Endothelial cell of hepatic sinusoid (primary cell): ENCODE measurements around the gene CPED1.
"Not testable (repeated sequence)": the region's sequence is repeated elsewhere in the genome, so short reads cannot be mapped to it uniquely, and the experiment has no call there.

ENCODE experiments used
- in situ Hi-C: cut with HindIII; loops from 2 replicates; pipeline ENCODE4 v1.10.0; 2017; ENCODE audit warnings: low sequenced_read_pairs

Gene CPED1

DNA sequence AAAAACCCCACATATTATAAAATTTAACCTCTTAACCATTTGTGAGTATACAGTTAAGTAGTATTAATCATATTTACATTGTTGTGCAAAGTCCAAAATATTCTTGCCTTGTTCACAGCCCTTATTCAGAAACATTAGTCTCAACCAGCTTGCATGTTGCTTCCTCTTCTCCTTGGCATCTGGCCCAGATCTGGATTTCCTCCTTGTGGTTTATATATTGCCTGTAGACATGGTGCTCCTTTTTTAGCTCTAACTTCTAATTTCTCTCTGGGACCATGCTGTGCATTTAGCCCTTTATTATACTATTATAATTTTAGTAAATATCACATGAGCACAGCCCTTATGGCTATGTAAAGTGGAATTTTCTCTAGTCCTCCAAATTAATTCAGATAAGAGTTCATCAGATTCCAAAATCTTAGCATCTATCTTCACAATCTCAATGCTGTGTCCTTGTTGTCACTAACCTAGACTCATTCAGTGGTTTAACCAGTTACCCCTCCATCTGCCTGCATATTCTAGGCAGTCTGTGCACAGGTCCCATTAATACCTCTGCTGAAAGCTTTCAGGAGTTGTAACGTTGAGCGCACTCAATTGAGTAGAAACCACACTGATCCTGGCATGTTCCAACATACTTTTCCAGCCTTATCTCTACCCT is 7.9 kb downstream of the CPED1 start:
- in situ Hi-C loops, result no loop called here

DNA sequence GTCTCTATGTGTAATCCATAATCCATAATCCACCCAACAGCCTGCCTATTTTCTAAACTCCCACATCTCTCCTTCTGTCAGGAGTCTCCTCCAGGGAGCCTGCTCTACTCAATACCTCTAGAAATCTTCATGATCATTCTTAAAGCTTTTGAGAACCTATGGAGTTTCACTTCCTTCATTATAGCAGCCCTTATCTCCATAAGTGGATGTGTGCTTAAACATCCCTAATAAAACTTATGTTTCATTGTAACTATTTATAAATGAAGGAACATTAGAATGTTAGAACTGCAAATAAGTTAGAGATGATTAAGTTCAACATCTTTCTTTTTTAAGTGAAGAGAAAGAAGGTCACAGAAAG is 8.5 kb downstream of the CPED1 start:
- in situ Hi-C loops, result no loop called here

DNA sequence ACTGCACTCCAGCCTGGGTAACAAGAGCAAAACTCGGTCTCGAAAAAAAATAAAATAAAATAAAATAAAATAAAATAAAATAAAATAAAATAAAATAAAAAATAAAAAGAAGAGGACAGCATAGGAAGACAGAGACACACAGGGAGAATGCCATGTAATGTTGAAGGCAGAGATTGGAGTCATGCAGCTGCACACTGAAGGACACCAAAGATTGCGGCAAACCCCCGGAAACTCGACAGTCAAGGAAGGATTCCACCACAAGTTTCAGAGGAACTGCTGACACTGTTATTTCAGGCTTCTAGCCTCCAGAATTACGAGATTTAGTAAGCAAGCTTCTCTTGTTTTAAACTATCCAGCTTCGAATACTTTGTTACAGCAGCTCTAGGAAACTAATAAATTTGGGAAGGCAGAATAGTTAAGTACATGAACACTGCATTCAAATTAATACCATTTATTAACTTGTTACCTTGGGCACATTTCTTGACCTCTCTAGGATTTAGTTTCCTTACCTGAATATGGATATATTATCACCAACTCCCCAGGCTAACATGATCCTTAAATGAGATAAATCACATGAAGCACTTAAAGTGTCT is 9.5 kb downstream of the CPED1 start:
- in situ Hi-C loops, result no loop called here

DNA sequence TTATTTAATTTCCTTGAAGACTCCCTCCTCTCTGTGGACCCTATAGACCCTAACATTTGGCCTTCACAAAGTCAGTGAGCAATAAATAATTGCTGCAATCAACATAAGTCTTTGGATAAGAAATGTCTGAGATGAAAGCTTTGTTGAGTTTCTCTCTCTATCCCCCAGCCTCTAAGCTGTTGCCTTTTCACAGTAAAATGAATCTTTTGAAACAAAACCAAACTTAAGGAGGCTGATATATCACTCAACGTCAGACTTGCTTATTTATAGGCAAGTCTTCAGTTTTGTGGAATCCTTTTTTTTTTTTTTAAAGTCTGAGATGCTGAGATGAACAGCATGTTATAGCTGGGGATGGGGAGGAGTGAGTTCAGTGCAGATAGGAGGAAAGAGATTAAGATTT is 10.0 kb downstream of the CPED1 start:
- in situ Hi-C loops, result no loop called here

DNA sequence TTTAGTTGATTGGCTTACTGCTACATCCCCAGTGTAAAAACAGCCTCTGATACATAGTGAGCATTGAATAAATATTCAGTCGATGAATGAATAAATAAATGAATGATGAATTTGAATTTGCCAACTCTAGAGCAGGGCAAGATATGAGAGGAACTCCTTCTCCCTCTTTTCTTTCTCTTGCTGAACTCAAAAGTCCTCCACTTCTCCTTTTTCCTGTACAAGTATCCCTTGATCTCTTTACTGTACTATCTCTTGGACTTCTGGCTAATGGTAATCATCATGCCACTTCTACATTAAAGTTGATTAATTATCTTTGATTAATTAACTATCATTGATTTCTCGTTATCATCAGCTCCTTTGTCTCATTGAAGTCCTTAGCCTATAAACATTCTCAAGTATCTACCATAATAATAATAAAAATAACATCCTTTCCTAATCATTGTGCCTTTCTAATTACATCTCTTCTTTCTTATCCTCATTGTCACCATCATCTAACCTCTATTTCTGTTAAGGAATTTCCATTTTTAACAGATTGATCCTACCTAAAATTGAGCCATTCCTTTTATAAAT is 10.6 kb downstream of the CPED1 start:
- in situ Hi-C loops, result no loop called here

DNA sequence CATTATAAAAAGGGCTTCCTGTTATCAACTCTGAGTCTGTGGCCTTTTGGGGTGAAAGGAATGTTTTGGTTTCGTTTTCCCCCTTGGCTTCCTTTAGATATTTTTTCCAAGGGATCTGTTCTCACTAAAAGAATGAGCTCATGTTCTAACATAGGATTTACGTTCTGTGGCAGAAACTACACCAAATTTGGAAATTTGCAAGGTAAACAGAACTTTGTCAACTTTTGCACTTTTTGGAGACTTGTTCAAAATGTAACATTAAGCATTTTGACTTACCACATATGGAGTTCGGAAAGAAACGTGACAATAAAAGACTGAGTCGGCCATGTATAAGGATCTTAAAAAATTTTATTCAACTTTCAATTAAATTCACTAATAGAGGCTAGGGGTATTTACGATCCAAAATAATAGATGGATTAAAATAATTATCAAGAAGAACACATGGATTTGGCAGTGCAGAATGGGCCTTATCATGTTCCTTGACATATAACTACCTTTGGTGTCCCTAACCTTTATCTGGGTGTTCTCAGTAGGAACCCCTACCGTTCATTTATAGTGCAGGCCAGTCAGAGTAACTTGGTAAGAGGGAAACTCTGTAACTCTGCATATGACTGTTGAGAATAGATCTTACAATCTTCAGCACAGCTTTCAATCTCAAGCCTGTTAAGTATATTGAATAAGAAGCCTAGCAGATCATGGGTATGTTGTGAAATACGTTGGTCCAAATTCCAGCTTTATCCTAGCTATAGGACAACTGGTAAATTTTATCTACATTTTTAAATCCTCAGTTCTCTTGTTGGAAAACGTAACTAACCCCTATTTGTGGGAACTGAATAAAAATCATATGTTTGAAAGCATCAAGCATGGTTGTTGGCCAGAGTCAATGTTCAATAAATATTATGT is 11.8 kb downstream of the CPED1 start:
- in situ Hi-C loops, result no loop called here

DNA sequence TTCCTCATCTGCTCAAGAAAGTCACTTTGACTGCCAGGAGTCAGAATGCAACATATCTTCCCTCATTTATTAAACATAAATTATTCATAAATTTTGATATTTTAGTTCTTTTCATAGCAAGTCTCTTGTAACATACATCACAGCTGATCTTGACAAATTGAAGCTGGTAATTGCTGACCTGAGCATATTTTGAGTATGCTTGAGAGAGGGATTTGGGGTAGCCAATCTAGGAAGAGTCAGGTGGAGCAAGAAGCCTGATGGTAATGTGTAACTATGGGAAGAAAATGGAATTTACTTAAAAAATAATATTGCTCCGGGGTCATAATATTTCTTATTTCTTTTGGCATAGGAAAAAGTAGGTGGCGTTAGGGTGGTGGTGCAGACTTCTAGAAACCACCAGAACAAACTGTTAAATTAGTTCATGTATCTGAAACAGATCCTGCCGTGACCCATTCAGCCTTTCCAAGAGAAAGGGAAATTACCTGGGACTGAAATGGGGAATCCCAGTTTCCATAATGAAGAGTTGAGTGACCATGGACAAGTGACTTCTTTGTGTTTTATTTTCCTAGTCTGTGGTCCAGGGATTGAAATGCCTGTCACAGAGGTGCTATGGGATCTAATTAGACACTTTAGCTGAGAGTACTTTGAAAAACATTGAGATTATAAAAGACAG is 12.9 kb downstream of the CPED1 start:
- in situ Hi-C loops, result no loop called here

DNA sequence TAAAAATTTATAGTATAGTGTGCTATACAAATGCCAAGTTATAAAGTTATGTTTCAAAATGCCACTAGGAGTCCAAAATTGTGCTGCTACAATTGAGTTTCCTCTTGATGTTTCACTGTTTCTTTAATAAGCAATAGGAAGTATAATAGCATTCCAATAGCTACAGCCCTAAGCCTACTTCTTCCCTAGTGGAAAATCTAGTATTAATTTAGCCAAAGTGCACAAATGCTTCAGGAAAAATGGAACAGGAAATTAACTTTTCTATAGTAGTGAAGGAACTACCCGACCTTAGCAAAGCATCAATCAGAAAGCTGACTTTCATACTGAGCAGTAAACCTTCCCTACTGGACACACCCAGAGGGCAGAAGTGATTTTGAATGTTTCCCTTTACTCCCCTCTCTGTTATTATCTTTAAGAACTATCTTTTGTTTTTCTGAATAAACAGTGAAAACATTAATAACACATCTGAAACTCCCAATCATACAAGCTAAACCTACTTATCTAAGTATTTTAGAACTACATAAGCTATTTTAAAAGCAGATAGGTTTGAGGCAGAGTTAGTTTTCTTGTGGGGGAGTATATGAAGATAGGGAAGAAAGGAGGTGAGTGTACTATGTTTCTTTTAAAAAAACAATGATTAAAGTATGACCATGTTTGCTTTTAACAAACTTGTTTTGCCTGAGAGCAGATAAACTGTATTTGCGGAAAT is 13.7 kb downstream of the CPED1 start:
- in situ Hi-C loops, result no loop called here

DNA sequence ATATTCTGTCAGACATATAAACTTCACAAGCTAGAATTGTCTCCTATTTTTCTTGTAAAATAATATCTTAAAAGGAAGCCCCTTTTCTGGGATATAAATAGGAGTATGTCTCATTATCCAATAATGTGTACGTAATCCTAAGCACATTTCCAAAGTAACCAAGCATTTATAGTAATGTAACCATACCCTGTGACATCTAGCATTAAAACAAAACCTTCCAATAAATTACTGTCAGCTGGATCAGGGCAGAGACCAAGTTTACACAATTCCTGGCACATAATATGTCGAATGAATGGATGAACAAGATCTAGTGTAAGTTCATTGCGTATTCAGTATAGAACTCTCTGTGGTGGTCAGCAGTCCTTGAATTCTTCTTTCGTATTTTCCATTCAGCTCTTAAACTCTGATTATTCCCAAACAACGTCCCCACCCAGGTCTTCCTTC is 14.3 kb downstream of the CPED1 start:
- in situ Hi-C loops, result no loop called here

DNA sequence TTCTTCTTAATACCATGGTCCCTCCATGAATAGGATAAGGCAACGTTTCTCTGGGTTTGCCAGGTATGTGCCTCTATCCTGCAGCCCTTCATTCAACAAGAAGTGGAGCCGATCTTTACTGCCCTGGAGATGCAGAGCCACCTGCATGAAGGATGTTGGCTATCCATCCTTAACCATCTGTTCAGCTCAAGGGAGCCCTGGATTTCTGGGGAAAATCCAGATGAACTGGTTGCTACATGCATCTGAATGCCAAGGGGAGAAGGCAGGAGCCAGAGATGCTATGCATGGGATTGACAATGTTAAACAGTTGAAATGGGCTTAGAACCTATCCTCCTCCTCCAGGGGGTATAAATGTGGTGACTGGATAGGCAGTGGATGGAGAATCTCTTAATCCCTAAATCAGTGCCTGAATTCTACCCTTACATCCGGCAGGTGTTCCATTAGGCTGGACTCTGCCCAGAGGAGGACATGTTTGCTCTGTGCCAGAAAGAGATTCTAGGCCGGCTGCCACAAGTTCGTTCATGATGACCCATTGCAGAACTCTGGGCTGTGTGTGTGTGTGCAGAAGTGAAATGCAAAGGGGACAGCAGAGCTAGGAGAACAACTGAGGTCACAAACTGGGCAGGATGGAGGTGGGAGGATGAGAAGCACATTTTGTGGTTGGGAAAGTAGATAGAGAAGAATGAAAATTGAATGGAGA is 15.6 kb downstream of the CPED1 start:
- in situ Hi-C loops, result no loop called here

DNA sequence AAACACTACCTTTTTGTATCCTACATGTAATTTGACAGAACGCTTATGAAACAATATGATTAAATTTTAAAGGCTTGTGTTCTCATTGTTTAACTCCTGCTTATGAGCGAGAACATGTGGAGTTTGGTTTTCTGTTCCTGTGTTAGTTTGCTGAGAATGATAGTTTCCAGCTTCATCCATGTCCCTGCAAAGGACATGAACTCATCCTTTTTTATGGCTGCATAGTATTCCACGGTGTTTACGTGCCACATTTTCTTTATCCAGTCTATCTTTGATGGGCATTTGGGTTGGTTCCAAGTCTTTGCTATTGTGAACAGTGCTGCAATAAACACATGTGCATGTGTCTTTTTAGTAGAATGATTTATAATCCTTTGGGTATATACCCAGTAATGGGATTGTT is 16.5 kb downstream of the CPED1 start:
- in situ Hi-C loops, result not testable (repeated sequence)

DNA sequence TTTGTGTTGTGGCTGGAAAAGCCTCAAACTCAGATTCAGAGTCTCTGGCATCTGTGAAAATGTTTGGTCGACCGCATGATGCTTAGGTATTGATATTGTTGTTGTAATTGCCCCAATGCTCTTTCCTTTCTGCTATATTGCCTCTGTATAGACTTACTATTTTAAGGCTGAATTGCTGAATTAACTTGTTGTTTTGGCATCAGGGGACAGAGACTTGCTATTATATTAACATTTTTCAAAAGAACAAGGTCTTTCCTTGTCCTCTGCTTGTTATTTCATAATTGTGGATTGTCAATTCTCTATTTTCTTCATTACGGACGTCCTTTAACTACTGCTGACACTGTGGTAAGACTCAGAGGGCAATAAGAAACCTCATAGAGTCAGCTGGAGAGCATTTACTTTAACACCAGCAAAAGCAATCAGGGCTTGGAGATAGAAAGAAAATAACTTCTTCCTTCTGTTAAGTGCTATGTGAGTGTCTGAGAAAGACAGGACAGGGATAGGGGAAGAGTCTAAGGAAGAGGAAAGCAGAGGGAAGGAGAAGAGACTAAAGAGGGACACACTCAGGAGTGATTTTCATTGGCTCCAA is 17.6 kb downstream of the CPED1 start:
- in situ Hi-C loops, result no loop called here

DNA sequence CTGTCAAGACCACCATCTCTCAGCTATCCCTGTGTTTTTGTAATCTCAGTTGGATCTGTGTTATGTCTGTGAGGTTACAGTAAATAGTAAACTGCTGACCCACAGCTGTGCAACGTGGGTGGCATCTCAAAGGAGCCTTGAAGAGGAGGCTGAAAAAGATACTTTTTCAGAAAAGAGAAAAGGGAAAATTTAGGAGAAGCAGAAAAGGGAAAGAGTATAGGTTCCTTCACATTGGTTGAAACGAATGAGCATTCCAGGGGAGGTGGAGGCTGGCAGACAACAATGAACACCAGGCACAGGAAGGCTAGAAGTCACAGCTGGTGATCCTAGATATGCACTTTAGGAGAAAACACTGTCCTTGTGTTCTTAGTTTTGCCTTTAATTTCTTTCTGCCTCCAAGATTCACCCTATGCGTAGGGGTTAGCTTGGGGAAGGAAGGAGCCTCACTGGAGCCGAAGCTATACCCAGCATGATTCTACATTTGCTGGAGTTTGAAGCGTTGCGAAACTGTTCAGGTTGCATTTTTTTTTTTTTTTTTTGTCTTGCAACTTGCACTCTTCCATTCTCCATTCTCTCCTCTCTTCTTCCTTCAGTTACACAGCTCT is 18.3 kb downstream of the CPED1 start:
- in situ Hi-C loops, result no loop called here

DNA sequence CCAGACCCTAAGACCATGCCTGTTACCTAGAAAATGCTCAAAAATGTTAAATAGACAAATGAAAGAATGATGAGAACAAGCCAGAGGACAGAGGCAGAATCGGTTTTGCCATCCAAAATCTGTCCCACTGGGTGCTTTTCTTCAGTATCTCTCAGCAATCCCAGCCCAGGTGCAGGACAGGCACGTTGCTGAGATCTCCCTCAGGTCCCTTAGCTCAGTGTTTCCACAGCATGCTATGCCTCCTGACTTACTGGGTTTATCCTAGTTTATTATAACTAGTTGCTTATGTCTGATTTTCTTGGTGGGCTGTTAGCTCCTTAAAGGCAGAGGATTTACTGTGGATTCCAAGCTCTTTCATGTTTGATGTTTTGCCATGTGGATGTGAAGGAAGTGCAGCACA is 20.3 kb downstream of the CPED1 start:
- in situ Hi-C loops, result no loop called here

DNA sequence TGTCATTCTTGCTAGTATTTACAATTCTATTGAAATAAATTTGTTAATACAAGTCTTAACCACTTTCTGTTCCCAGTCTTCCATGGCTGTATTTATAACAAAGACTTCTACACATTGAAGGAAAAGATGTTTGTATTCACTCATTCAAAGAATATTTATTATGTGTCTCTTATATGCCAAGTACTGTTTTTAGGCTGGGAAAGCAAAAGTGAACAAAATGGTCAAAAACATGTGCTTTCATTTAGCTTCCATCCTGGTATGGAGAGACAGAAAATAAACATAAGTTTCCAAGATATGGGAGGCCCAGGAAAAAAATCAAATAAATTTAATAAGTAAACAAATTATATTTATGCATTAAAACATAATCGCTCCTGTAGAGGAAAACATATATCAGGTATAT is 22.9 kb downstream of the CPED1 start:
- in situ Hi-C loops, result no loop called here

DNA sequence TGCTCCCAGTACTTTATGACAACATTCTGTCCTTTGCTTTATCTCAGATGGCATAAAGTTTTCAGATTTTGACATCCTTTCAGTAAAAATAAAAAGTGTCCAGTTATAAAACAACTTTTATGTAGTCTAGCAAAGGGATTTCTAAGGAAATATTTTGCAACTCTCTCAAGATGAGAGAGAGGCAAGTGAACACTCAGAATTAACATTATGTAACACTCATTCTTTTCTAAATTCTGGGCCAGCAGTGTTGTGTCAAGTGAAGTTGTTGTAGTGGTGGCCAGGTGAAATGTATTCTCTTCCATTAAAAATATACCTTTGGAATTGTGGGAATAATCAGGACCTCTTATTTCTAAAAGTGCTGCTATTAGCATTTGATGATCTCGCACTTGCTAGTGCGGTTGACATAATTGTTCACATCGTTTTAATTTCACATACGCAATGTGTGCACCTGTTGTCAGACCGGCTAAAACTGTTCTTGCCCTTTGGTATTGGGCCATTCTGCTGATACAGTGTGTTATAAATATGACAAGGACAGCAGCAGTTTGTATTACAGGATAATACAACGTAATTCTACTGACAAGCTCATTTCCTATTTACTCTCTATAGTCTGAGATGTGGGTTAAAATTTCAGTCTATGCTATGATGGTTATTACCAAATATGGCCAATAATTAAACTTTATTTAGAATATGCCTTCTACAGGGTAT is 23.8 kb downstream of the CPED1 start:
- in situ Hi-C loops, result no loop called here

DNA sequence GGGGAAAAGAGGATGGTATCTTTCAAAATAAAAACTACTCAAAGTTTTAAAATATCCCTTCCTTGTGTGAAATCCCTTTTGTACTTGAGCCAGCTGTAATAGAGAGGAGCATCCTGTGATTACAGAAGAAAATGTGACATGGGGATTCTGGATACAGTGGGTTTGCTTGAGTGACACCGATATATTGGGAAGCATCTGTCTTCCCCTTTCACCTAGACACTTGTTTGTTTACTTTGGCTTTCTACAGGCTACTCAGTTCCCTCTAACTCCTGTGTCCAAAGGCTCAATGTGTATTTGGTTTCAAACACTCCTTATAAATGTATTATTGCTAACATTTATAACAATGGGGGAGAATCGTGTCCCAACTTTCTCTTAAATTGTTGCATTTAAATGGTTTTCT is 24.4 kb downstream of the CPED1 start:
- in situ Hi-C loops, result no loop called here

DNA sequence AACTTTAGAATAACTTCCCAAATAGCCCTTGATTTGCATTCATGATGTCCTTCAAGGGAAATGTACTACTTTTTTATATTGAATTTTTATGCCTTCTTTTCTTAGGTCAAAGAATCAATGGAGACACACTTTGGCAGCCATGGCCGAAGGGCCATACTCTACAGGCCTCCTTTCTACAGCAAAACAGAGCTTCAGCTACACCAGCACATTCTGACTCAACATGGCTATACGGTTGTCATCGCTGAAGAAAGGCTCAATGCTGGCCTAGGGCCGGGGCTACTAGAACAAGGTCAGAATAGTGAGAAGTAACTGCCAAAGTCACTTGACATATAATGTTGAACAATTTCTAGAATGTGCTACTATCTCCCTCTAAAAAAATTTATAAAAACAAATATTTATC is 27.0 kb downstream of the CPED1 start:
- in situ Hi-C loops, result no loop called here

DNA sequence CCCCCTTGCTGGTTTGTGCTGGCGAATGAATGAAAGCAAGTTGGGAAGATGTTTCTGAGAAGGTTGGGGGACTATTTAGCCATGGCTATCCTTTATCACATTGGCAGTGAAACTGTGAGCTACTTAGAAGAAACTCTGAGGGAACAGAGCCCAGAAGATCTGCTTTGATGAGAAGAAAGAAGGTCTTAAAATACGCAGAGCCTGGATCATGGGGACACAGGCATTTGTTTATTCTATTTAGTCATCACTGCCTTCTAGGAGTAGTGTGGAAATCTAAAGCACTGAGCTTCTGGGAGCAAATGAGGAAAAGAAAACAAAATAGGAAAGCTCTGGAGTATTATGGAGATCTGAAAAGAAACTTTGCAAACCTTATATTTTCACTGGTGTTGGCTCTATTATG is 28.5 kb downstream of the CPED1 start:
- in situ Hi-C loops, result no loop called here
